HG02884 (cell line): Measurements from ENCODE around the gene PRLR.

Experiments
- ATAC-seq: cut with Tn5 transposase; IDR thresholded peaks from one replicate; pipeline ENCODE4 v1.9.1; 2021; ENCODE audit warnings: mild to moderate bottlenecking, moderate library complexity; ENCODE audit not compliant: unreplicated experiment

PRLR gene

GRCh38 chr5:35162848-35163709 lies 67.2 kb downstream of the PRLR start:
- no peak for ATAC-seq

DNA sequence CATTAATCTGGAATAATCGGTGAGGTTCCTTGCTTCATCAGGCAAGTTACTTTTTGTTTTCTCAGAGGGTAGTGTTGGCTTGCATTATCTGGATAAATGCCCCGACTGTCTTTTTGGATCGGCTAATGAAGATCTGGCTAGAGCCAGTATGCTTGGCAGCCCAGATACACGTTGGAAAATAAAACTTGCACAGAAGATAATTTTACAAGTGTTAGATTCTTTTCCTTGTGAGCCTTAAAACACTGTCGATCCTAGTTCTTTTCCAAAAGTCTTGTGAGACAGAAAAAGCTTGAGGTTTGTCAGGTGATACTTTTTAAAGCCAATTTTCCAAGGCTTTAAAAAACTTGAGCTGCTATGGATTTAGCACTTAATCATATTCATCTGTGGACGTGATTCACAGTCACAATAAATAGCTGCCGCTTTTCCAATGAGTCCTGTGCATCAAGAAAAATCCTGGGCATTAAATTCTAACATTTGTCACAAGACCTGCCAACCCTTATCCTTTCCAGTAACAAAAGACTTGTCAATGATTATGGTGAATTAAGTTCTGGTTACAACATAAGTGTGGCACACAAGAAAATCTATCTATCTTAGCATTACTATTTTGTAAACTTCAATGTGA lies 68.5 kb downstream of the PRLR start:
- no peak for ATAC-seq

GRCh38 chr5:35160486-35161116 lies 69.7 kb downstream of the PRLR start:
- ATAC-seq: no peak

- no peak for ATAC-seq
Observed at GRCh38 chr5:35159370-35159742, 70.9 kb downstream of the PRLR start.

- ATAC-seq: no peak
Observed at GRCh38 chr5:35158622-35159369, 71.5 kb downstream of the PRLR start.

GRCh38 chr5:35158204-35158603 lies 72.1 kb downstream of the PRLR start:
- ATAC-seq: no peak

- no peak for ATAC-seq
Observed at GRCh38 chr5:35153375-35153932, 76.8 kb downstream of the PRLR start.

DNA sequence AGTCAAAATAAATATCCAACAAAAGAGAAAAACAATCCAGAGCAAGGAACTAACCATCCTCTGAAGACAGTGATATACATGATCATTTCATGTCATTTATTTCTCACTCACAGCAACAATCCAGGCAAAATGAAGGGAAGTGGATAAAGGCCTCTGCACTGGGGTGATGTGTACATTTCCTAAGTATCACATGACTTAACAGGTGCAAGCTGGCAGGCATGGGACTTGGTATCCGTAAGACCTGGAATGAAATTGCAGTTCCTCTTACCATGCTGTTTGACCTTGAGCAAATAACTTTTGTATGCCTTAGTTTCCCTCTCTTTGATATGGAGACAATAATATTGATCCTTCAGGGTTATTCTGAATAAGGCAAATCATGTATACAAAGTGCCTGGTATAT lies 77.6 kb downstream of the PRLR start:
- ATAC-seq: no peak

DNA sequence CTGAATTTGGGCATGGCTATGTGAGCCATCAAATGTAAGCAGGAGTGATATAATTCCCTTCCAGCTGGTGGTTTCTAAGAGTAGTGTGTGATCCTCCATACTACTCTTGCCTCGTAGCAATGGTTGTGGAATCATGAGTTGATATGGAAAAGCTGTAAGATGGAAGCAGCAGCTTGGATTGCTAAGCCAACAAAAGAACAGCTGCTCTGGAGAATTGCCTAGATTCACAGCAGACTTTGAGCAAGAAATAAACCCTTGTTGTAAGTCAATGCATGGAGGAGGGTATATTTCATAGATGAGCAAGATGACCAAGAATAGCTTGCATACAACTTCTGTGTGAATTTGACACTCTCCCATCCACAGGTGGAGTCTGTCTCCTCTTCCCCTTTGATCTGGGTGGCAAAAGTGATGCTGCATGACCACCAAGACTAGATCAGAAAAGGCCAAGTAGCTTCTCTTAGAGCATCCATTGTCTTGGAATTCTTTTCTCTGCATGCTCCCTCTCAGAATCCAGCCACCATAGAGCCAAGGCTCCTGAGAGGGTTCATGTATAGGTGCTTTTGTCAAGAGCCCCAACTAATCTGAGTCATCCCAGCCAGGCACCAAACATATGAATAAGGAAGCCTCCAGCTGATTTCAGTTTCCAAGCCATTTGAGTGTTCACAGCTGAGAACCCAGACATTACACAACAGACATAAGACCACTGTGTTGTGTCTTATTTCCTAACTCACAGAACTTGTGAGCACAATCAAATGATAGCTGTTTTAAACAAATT lies 79.0 kb downstream of the PRLR start:
- ATAC-seq: no peak

GRCh38 chr5:35149041-35149440 lies 81.2 kb downstream of the PRLR start:
- ATAC-seq: no peak

DNA sequence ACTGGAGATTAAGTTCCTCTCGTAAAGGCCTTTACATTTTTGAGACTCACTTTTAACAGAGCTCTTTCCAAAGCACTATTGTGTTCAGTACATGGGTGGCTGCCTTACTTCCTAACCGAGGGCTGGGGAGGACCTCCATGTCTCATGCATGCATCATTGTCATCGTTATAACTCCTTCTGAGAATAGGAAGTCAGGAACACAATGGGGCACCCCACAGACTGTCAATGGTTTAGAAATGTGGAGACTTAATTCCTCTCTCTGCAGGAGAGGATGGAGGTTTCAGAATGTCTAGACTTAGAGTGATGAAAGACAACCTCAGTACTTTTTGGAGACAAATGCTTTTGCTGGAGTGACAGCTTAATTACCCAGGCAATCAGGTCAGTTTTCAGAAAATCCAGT lies 83.9 kb downstream of the PRLR start:
- no peak for ATAC-seq

GRCh38 chr5:35145691-35146317 lies 84.5 kb downstream of the PRLR start:
- ATAC-seq: no peak

- no peak for ATAC-seq
Observed at GRCh38 chr5:35145012-35145411, 85.3 kb downstream of the PRLR start.

- no peak for ATAC-seq
Observed at GRCh38 chr5:35143841-35144240, 86.4 kb downstream of the PRLR start.

- no peak for ATAC-seq
Observed at GRCh38 chr5:35141739-35142138, 88.5 kb downstream of the PRLR start.

DNA sequence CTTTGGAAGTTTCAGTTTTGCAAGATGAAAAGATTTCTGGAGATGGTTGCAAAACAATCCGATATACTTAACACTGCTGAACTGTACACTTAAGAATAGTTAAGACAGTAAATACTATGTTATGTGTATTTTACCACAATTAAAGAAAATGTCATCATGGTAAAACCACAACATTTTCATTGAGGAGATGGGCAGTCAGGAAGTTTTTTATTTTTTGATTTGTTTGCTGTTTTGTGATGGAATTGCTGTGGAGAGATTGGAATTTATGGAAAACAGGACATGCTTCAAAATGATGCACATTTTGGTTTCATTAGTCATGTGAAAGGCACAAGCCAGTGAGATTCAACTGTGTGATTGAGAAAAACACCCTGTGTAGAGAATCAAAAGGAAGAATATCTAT lies 92.1 kb downstream of the PRLR start:
- no peak for ATAC-seq

DNA sequence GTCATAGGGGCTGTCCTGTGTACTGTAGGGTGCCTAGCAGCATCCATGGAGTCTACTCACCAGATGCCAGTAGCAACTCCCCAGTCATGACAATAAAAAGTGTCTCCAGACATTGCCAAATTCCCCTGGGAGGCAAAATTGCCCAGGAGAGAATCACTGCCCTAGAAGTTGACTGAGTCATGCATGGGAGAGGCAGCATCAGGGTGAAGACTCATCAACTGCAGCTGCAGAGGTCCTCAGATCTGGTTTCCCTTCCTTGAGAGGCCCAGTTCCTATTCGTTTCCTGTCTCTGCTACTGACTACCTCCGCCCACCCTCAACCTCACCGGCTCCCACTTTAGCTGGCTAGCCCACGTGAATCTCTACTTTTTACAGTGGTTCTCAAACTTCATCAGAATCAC lies 93.9 kb downstream of the PRLR start:
- ATAC-seq: no peak

DNA sequence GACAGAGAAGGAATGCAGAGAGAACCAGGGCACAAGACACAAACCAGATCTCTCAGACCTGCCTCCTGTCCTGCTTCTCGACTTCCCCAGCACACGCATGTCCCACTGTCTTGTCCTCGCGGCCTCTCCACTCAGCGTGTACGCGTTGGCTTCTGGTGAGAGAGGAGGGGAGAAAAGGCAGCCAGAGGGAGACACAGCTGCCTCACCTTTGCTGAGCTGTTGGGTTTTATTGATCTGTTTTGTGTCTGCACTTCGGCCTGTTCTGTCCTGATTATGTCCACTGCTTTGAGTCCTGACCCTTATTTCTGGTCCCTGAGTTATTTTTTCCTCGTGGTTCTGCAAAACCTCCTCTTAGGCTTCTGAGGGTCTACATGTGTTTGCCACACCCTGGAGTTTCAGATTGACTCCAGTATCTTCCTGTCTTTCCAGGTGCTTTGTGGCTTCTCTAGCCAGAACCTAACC lies 95.0 kb downstream of the PRLR start:
- no peak for ATAC-seq

DNA sequence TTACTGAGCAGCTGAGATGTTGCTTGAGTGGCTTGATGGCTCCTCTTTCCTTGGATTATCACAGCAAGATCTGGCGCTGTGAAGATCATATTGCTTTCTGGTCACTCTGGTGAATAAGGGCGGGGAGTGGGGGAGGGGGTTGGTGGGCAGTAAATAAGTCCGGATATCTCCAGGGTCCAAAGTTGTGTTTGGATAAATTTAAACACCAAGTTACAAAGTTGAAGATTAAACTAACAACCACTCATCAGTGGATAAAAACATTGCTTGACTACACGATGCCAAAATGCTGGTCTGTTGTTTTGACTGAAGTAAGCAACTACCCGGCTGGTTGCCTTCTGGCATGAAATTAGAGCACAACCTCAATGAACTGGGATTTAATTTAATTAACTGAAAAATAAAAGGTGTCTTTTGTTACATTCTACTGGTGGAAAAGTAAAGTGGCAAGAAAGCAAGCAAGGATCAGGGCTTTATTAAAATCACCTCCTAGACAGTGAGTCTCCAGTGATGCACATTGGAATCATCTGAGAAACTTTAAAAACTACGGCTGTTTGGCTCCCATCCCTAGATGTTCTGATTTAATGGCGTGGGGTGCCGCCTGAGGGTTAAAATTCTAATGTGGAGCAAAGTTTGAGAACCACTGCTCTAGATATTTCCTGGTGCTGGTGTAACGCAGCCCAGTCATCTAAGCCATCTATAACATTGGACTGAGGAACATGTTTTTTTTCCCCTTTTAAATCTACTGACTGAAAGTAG lies 95.8 kb downstream of the PRLR start:
- no peak for ATAC-seq
